ENCODE data around the gene NR1H2. TPM values are rescaled to one million over a fixed set of nuclear protein-coding genes. Genes with fewer than 3 reads are reported as not detected.

The NR1H2 gene
- total and polyA plus RNA-seq, 10 of the 15 experiments (the other 5 are each of a cell fraction or from before 2014, with no cell fraction given) = 0.05 to 54.2 (median 35.1) TPM

- no TSS peak for BruUV-seq (replicated peaks)
- H2AFZ ChIP-seq (ENCODE audit: control insufficient read depth, low read depth, low read length) = no peak overlapping the region
- intact Hi-C loops (cut with micrococcal nuclease; ENCODE audit: unreplicated experiment) = no loop called here
Measured at GRCh38 chr19:50406829-50407228, 30.6 kb downstream of the NR1H2 start.

More at GRCh38 chr19:50406829-50407228, 30.6 kb downstream of the NR1H2 start:
- TF ChIP-seq, protein P1, sequence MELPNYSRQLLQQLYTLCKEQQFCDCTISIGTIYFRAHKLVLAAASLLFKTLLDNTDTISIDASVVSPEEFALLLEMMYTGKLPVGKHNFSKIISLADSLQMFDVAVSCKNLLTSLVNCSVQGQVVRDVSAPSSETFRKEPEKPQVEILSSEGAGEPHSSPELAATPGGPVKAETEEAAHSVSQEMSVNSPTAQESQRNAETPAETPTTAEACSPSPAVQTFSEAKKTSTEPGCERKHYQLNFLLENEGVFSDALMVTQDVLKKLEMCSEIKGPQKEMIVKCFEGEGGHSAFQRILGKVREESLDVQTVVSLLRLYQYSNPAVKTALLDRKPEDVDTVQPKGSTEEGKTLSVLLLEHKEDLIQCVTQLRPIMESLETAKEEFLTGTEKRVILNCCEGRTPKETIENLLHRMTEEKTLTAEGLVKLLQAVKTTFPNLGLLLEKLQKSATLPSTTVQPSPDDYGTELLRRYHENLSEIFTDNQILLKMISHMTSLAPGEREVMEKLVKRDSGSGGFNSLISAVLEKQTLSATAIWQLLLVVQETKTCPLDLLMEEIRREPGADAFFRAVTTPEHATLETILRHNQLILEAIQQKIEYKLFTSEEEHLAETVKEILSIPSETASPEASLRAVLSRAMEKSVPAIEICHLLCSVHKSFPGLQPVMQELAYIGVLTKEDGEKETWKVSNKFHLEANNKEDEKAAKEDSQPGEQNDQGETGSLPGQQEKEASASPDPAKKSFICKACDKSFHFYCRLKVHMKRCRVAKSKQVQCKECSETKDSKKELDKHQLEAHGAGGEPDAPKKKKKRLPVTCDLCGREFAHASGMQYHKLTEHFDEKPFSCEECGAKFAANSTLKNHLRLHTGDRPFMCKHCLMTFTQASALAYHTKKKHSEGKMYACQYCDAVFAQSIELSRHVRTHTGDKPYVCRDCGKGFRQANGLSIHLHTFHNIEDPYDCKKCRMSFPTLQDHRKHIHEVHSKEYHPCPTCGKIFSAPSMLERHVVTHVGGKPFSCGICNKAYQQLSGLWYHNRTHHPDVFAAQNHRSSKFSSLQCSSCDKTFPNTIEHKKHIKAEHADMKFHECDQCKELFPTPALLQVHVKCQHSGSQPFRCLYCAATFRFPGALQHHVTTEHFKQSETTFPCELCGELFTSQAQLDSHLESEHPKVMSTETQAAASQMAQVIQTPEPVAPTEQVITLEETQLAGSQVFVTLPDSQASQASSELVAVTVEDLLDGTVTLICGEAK (IDR thresholded peaks at IDR 0.05; ENCODE audit: borderline replicate concordance) = no peak
- TF ChIP-seq, protein P2, sequence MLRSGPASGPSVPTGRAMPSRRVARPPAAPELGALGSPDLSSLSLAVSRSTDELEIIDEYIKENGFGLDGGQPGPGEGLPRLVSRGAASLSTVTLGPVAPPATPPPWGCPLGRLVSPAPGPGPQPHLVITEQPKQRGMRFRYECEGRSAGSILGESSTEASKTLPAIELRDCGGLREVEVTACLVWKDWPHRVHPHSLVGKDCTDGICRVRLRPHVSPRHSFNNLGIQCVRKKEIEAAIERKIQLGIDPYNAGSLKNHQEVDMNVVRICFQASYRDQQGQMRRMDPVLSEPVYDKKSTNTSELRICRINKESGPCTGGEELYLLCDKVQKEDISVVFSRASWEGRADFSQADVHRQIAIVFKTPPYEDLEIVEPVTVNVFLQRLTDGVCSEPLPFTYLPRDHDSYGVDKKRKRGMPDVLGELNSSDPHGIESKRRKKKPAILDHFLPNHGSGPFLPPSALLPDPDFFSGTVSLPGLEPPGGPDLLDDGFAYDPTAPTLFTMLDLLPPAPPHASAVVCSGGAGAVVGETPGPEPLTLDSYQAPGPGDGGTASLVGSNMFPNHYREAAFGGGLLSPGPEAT (IDR thresholded peaks at IDR 0.05; ENCODE audit: low read depth) = no peak
- no peak for TF ChIP-seq CEBPB (IDR thresholded peaks at IDR 0.05; ENCODE audit: borderline replicate concordance in 1 of 2, low read depth in 2 of 2, low read length in 2 of 2)
- TF ChIP-seq MYB (IDR thresholded peaks at IDR 0.05; ENCODE audit: borderline replicate concordance, low read depth, low read length) = no peak
- TF ChIP-seq NBN (IDR thresholded peaks at IDR 0.05) = no peak
- no peak for TF ChIP-seq ESRRA (IDR thresholded peaks at IDR 0.05; ENCODE audit: low read length)
- no peak for TF ChIP-seq SMC3 (IDR thresholded peaks at IDR 0.05; ENCODE audit: borderline replicate concordance, low read length)
- no peak for TF ChIP-seq EGR1 (IDR thresholded peaks at IDR 0.05; ENCODE audit: borderline replicate concordance in 1 of 2, low read depth in 2 of 2, low read length in 2 of 2)
- TF ChIP-seq SUZ12 (IDR thresholded peaks at IDR 0.05; ENCODE audit: unreplicated experiment) = no peak
- no peak for TF ChIP-seq CHD4 (IDR thresholded peaks at IDR 0.05)
- TF ChIP-seq SUPT20H (IDR thresholded peaks at IDR 0.05; ENCODE audit: borderline replicate concordance, control insufficient read depth, low read depth, low read length) = no peak
- no peak for TF ChIP-seq SMAD5 (IDR thresholded peaks at IDR 0.05; ENCODE audit: low read depth)
- Histone ChIP-seq H3K36me3 (ENCODE audit: control insufficient read depth in 2 of 2, insufficient read depth in 2 of 2, low read length in 1 of 2) (peaks cover 2 to 47% of the 10 kb centered on the region in 2 experiments; a peak in 2 of 4 replicates), H3K9me3 (replicated peaks; ENCODE audit: control insufficient read depth, insufficient read depth, low read length) (no peaks in the 10 kb centered on the region), H3K27me3 (replicated peaks in 1 of 2; ENCODE audit: control insufficient read depth in 2 of 2, insufficient read depth in 2 of 2, low read length in 1 of 2) (no peaks in the 10 kb centered on the region), H3K4me1 (ENCODE audit: control insufficient read depth, insufficient read depth, low read length) (no peaks in the 10 kb centered on the region), H3K79me2 (ENCODE audit: control insufficient read depth, insufficient read depth, low read length) (no peaks in the 10 kb centered on the region), H3K9ac (ENCODE audit: control insufficient read depth, insufficient read depth, low read length) (no peak overlapping the region), H4K20me1 (ENCODE audit: control insufficient read depth, insufficient read depth) (no peaks in the 10 kb centered on the region), H3K27ac (ENCODE audit: control insufficient read depth, insufficient read depth) (no peak overlapping the region), H3K4me3 (no peak overlapping the region), H3K4me2 (ENCODE audit: control insufficient read depth, insufficient read depth) (no peak overlapping the region)
- no peak for DNase-seq (ENCODE audit: low read depth, low spot score)
- no peak for ATAC-seq
- 96% methylated on average over 17 of the region's 19 CpGs for WGBS (ENCODE audit: insufficient coverage, insufficient replicate concordance, low lambda C conversion rate, missing lambda C conversion rate)
- ChIA-PET RAD21 (ENCODE audit: unreplicated experiment) (no interaction called here), SMC1A (ENCODE audit: uncharacterized antibody, unreplicated experiment) (interaction anchor here (0.6 to 0.7 kb wide), 2 partner anchors 131 to 178 kb away, joined by 3 to 4 read pairs; no protein-coding TSS in a partner anchor), POLR2A (interaction anchor here (0.6 to 0.7 kb wide), 2 partner anchors 23 to 53 kb away, joined by 5 to 7 read pairs; no protein-coding TSS in a partner anchor), CTCF (no interaction called here)
- no peak for FAIRE-seq
- in situ Hi-C loops (cut with MboI) = no loop called here

Measured in GM12878 (cell line).